ENCODE results near the gene OTOGL.

DNA sequence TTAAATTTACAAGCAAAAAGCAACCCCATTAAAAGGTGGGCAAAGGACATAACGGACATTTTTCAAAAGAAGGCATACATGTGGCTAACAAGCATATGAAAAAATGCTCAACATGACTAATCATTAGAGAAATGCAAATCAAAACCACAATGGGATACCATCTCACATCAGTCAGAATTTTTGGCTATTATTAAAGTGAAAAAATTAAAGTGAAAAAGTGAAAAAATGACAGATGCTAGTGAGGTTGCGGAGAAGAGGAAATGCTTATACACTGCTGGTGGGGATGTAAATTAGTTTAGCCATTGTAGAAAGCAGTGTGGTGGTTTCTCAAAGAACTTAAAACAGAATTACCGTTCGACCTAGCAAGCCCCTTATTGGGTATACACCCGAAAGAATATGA is 7.9 kb downstream of the OTOGL start:
- TF ChIP-seq, protein P1, sequence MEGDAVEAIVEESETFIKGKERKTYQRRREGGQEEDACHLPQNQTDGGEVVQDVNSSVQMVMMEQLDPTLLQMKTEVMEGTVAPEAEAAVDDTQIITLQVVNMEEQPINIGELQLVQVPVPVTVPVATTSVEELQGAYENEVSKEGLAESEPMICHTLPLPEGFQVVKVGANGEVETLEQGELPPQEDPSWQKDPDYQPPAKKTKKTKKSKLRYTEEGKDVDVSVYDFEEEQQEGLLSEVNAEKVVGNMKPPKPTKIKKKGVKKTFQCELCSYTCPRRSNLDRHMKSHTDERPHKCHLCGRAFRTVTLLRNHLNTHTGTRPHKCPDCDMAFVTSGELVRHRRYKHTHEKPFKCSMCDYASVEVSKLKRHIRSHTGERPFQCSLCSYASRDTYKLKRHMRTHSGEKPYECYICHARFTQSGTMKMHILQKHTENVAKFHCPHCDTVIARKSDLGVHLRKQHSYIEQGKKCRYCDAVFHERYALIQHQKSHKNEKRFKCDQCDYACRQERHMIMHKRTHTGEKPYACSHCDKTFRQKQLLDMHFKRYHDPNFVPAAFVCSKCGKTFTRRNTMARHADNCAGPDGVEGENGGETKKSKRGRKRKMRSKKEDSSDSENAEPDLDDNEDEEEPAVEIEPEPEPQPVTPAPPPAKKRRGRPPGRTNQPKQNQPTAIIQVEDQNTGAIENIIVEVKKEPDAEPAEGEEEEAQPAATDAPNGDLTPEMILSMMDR (IDR thresholded peaks at IDR 0.05), result no peak
- no peak for TF ChIP-seq POLR2A (IDR thresholded peaks at IDR 0.05)

All from ovary (tissue), 3 donors.